Aorta (tissue), 5 donors: ENCODE measurements around the gene NCKAP5. TPM values are rescaled to one million over a fixed set of nuclear protein-coding genes. Genes with fewer than 3 reads are reported as not detected.

Experiments used
- ATAC-seq: fragments of 200-7000 bp; cut with Tn5 transposase; one replicate; pipeline ENCODE4 v1.9.1; 2022; ENCODE audit warnings: moderate library complexity; ENCODE audit not compliant: low FRiP score
- DNase-seq, 2 donors: peaks; one replicate each; pipeline ENCODE4 v3.0.0-alpha.2; 2020
- H3K27ac ChIP-seq, 2 donors: one replicate each; pipeline ENCODE4 v1.5.1; 2013; ENCODE audit warnings: low read length in 2 of 2, mild to moderate bottlenecking in 2 of 2, moderate library complexity in 2 of 2, control low read depth in 1 of 2, inconsistent platforms in 1 of 2, low read depth in 1 of 2
- H3K27me3 ChIP-seq, 2 donors: one replicate each; pipeline ENCODE4 v1.6.1; 2013; ENCODE audit warnings: control low read depth in 1 of 2, low read length in 1 of 2, mild to moderate bottlenecking in 1 of 2, moderate library complexity in 1 of 2; ENCODE audit not compliant: insufficient read depth in 2 of 2, control insufficient read depth in 1 of 2
- H3K36me3 ChIP-seq, 2 donors: one replicate each; pipeline ENCODE4 v1.6.1; 2013; ENCODE audit warnings: control low read depth in 1 of 2, low read length in 1 of 2, mild to moderate bottlenecking in 1 of 2; ENCODE audit not compliant: insufficient read depth in 2 of 2, control insufficient read depth in 1 of 2
- H3K4me1 ChIP-seq, 2 donors: one replicate each; pipeline ENCODE4 v1.6.1; 2013; ENCODE audit warnings: low read length in 2 of 2, control low read depth in 1 of 2, mild to moderate bottlenecking in 1 of 2, moderate library complexity in 1 of 2; ENCODE audit not compliant: insufficient read depth in 2 of 2, control insufficient read depth in 1 of 2
- H3K4me3 ChIP-seq, 2 donors: one replicate each; pipeline ENCODE4 v1.5.1; 2013; ENCODE audit warnings: low read length in 2 of 2, control low read depth in 1 of 2, mild to moderate bottlenecking in 1 of 2
- H3K9me3 ChIP-seq: one replicate; pipeline ENCODE4 v1.6.1; 2013; ENCODE audit warnings: mild to moderate bottlenecking, low read length; ENCODE audit not compliant: control insufficient read depth
- WGBS, 2 donors: extraction: QIAGEN DNeasy Blood & Tissue Kit; methylation state at CpG; one replicate each; pipeline ENCODE4 v1.1.7; 2013; 5-methylcytosine and 5-hydroxymethylcytosine counted together
- intact Hi-C, 2 donors: fragments of 100-400 bp; cut with DNase I; formaldehyde crosslinking; loops; one replicate each; pipeline versions ENCODE4 v1.14.2 to v1.15.0; 2022
- polyA plus RNA-seq, 2 donors: library from polyadenylated mRNA; stranded (reverse); fragments of 200-250 nt; gene quantifications; one replicate each; pipeline ENCODE4 v1.2.3, GENCODE V29; 2013
- total RNA-seq, 2 donors: library from RNA; stranded (reverse); fragmentation: NEBNext Ultra II Directional; extraction: Animal tissue kit (Norgen Biotek cat#: 25700); gene quantifications; one replicate each; pipeline ENCODE4 v1.2.1, GENCODE V29; 2021
- donor health status: healthy with polysubstance abuse.
- donor health status: Bipolar disorder and iron deficiency.
- donor health status: DM: no; HTN: no; CAD: no.
- donor health status: DM: no; HTN: no; CAD: no.
- donor health status: DM: yes; HTN: yes; CAD: no.

NCKAP5 gene
- total and polyA plus RNA-seq, 4 donors: 0.75 to 7.5 (median 2.4) TPM; not detected in 1

DNA sequence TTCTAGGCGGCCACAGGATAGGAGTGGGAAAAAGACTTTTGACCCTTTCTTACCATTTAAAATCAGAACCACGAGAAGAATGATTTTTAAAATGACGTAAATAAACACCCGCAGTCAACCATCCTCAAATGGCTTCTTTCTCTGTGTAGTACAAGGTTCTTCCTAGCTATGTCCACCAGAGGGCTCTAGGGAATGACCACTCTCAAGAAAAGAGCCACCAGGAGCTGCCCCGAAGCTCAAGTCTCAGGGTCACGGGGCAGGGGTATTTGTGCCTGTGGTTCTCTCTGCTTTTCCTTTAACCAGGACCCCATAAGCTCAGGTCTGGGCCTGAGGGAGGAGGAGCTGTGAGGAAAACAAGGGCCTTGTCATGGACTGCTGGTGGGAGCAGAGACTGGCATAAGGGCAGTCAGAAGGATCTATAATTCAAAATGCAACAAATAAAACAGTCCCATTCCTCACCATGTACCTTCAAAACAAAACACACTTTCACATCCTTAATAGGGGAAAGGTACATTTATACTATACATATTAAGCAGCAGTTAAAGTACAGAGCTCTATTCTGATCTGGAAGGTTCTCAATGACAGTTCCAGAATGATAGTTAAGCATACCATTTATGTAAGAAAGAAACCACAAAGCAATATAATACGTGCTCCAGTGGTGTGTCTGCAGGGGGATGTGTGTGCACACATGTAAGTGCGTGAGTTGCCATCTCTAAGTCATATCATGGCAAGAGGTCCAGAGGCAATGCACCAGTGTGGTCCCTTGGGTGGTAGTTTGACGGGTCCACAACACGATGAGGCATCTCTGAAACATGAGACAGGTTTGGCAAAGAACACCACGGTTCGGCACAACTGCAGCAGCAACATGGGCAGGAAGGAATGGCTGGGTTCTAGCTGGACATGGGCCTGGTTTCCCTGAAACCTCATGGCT is 916.9 kb downstream of the NCKAP5 start:
- WGBS, 2 donors: 51 to 63% methylated on average over 12 of the region's 12 CpGs
- Histone ChIP-seq H3K27ac (no peak overlapping the region), H3K4me1 (no peaks in the 10 kb centered on the region), H3K36me3 (no peaks in the 10 kb centered on the region), H3K4me3 (no peak overlapping the region), H3K9me3 (peaks cover 2% of the 10 kb centered on the region), H3K27me3 (no peaks in the 10 kb centered on the region)
- intact Hi-C loops: no loop called here
- DNase-seq: no peak
- no peak for ATAC-seq

DNA sequence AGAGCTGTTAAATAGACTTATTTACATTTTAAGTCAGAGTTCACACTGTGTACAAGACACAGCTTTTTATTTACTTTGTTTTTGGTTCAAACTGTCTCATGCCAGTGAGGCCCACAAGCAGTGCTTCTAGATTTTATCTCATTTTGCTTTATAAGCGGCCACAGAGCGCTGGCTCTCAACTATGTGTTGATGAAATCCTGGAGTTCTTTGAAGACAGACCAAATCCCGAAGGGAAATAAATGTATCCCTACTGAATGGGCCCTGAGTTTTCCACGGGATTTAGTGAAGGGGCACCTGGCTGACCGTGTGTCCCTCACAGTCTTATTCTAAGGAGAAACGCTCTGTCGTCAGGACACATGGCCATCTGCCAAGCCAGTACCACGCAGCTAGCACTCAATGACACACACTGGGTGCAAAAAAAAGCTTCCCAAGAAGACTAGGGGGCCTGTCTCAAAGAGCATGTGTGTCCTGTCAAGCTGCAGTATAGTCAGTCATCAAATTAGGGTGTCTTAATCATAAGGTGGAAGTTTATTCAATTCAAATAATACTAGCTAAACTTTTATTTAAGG is 921.6 kb downstream of the NCKAP5 start:
- no peak for ATAC-seq
- Histone ChIP-seq H3K27ac (no peak overlapping the region), H3K9me3 (peaks cover 2% of the 10 kb centered on the region), H3K36me3 (no peaks in the 10 kb centered on the region), H3K4me1 (no peaks in the 10 kb centered on the region), H3K27me3 (no peaks in the 10 kb centered on the region), H3K4me3 (no peak overlapping the region)
- DNase-seq: no peak
- WGBS, 2 donors: 50 to 70% methylated on average over 8 of the region's 8 CpGs
- intact Hi-C loops: no loop called here

DNA sequence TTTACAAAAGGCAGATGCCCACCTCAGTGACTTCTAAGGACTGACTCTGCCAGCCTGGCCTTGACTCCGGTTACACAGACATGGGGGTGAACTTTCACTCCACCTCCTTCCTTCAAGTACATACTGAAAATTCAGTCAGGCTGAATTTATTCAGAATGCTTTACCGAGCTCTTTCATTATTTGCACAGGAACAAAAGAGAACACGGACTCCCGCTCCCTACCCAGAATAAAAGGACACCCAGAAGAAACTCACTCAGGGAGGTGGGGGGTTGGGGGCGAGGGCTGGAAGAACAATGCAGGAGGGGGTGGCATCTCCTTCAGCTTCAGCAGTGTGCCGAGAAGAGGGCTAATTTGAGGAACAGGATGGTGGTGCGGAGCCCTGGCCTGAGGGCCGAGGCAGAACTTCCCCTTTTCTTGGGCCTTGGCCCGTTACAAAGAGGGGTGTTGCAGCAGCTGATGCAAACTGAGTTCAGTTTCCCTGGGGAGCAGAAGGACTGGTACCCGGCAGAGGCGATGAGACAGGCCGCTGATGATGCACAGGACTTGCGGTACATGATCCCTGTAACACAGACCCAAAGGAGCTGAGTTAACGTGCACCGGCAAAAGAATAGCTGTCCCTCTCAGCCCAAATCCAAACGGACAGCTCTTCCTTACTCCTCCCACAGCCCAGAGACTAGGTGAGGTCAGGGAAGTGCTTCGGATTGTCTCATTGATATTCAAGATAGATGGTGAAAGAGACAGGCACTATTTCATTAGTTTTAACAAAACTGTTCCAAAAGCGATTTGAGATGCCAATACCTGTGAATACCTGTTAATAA is 922.3 kb downstream of the NCKAP5 start:
- Histone ChIP-seq H3K27ac (no peak overlapping the region), H3K4me3 (no peak overlapping the region), H3K27me3 (no peaks in the 10 kb centered on the region), H3K36me3 (no peaks in the 10 kb centered on the region), H3K9me3 (peaks cover 2% of the 10 kb centered on the region), H3K4me1 (no peaks in the 10 kb centered on the region)
- intact Hi-C loops: no loop called here
- ATAC-seq (peak; percentile 10), DNase-seq (no peak)
- 85 to 87% methylated on average over 18 of the region's 18 CpGs for WGBS, 2 donors

DNA sequence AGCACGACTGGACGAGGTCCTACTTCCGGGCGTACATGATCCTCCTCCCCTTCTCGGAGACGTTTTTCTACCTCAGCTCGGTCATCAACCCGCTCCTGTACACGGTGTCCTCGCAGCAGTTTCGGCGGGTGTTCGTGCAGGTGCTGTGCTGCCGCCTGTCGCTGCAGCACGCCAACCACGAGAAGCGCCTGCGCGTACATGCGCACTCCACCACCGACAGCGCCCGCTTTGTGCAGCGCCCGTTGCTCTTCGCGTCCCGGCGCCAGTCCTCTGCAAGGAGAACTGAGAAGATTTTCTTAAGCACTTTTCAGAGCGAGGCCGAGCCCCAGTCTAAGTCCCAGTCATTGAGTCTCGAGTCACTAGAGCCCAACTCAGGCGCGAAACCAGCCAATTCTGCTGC is 923.1 kb downstream of the NCKAP5 start:
- H3K4me3 ChIP-seq: no peak overlapping the region
- H3K4me1 ChIP-seq: no peaks in the 10 kb centered on the region
- H3K36me3 ChIP-seq: no peaks in the 10 kb centered on the region
- ATAC-seq: no peak
- H3K27me3 ChIP-seq: no peaks in the 10 kb centered on the region
- peaks cover 2% of the 10 kb centered on the region for H3K9me3 ChIP-seq
- 60 to 71% methylated on average over 35 of the region's 35 CpGs for WGBS, 2 donors
- H3K27ac ChIP-seq: no peak overlapping the region
- DNase-seq: no peak
- intact Hi-C loops: no loop called here

DNA sequence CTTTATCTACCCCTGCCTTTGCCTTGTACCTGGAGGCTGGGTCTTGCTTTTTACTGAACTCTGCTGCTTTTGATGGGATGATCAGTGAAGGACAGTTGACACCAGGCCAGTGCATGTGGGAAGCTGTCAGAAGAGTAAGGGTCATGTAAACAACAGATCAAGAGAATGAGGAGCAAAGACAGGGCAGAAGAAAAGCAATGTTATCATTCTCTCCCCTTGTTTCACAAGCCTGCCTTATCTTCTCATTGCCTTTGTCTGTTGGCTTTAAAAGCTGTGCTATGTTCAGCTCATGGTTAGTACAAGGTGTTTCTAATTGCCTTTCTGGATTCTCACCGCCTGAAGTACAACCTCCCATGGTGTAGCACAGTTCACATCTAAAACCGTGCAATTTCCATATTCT is 925.8 kb downstream of the NCKAP5 start:
- Histone ChIP-seq H3K36me3 (no peaks in the 10 kb centered on the region), H3K27me3 (no peaks in the 10 kb centered on the region), H3K27ac (no peak overlapping the region), H3K4me3 (no peak overlapping the region), H3K4me1 (no peaks in the 10 kb centered on the region), H3K9me3 (peaks cover 2% of the 10 kb centered on the region)
- ATAC-seq (no peak), DNase-seq (no peak)
- intact Hi-C loops: no loop called here
- 77 to 82% methylated on average over 2 of the region's 2 CpGs for WGBS, 2 donors

DNA sequence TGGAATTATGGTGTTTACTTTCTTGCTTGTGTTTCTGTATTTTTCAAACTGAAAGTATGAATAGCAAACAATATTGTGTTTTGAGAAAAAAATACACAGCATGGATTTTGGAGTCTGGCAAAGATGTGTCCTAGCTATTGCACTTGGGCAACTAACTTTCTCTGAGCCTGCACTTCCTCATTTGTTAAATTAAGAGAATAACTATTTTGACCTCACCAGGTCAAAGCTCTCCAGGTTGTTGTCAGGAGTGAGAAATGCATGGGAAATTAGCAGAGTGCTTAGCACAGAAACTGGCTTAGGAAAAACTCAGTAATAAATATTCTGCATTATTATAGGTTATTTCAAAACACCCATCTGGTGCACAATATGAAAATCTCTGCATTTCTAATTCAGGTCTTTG is 926.4 kb downstream of the NCKAP5 start:
- ATAC-seq: no peak
- no peaks in the 10 kb centered on the region for H3K9me3 ChIP-seq
- DNase-seq: no peak
- no peaks in the 10 kb centered on the region for H3K27me3 ChIP-seq
- no peaks in the 10 kb centered on the region for H3K36me3 ChIP-seq
- intact Hi-C loops: no loop called here
- no peak overlapping the region for H3K27ac ChIP-seq
- H3K4me3 ChIP-seq: no peak overlapping the region
- no peaks in the 10 kb centered on the region for H3K4me1 ChIP-seq

DNA sequence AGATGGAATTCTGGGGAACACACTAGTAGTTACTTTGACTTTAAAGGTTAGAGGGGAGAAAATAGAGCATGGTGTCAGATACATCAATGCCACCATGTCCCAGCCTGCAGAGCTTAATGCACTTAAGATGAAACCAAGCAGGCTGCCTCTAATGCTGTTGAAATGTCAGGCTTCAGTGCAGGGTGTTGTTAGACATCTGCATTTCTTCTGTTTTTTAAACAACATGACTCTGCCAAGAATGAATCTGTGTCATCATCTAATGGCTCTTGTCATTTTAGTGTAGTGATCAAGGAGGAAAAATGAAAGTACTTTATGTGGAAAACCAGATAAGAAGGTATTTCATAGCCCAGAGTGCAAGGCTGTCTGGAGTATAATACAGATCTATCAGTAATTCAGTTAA is 928.1 kb downstream of the NCKAP5 start:
- H3K4me3 ChIP-seq: no peak overlapping the region
- intact Hi-C loops: no loop called here
- no peaks in the 10 kb centered on the region for H3K27me3 ChIP-seq
- no peaks in the 10 kb centered on the region for H3K9me3 ChIP-seq
- no peak for ATAC-seq
- DNase-seq: no peak
- no peak overlapping the region for H3K27ac ChIP-seq
- H3K4me1 ChIP-seq: no peaks in the 10 kb centered on the region
- H3K36me3 ChIP-seq: no peaks in the 10 kb centered on the region

DNA sequence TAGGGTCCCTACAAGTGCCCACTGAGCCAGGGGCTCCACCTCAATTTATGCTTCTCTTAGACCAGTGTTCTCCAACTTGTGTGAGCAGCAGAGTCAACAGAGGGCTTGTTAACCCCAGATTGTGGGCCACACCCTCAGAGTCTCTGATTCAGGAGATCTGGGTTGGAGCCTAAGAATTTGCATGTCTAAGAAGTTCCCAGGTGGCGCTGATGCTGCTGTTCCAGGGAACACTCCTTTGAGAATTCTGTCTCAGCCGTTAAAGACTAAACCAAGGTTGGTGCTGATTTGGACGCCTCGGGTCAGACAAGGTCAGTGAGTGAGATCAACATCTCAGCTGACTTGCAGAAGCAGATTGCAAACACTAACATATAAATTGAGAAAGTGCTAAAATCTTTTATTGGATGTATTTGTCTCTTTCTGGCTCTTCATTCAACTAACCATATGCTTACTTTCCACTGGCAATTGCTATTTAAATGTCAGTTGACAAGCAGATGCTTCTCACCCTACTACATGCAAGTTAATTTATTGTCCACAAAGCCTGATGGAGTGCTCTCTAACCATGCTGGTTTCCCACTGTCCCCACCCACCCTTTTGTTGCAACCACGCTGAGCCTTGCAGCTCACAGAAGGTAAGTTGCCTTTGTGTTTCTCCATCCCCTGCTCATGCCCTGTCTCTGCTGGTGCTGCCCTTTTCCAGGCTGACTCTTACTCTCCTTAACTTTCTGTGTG is 929.8 kb downstream of the NCKAP5 start:
- H3K27ac ChIP-seq: no peak overlapping the region
- ATAC-seq: no peak
- no peaks in the 10 kb centered on the region for H3K36me3 ChIP-seq
- intact Hi-C loops: no loop called here
- no peaks in the 10 kb centered on the region for H3K9me3 ChIP-seq
- no peak overlapping the region for H3K4me3 ChIP-seq
- no peaks in the 10 kb centered on the region for H3K27me3 ChIP-seq
- no peak for DNase-seq
- no peaks in the 10 kb centered on the region for H3K4me1 ChIP-seq
- WGBS, 2 donors: 68 to 69% methylated on average over 5 of the region's 5 CpGs
